ENCODE measurements around the gene GBGT1. TPM values are rescaled to one million over a fixed set of nuclear protein-coding genes. Genes with fewer than 3 reads are reported as not detected.

GBGT1 gene
- total RNA-seq, 2 experiments from 2014 or later: 3.6 to 4.1 TPM

DNA sequence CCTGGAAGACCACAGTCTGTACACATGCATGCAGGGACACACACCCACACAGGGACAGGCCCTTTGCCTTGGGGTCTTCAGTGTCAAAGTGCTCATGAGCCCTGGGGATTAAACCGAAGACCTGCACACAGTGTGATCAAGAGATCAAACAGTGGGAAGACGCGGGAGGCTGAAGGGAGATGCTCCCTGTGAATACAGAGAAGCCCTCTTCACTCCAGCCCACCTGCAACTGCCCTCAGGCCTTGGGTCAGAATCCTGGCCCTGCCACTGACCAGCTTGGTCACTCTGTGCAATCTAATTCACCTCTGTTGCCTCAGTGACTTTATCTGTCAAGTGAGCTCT lies 45.6 kb downstream of the GBGT1 start:
- peaks cover 6% of the 10 kb centered on the region for H3K36me3 Mint-ChIP-seq (ENCODE audit: low read depth)
- intact Hi-C loops (cut with micrococcal nuclease): no loop called here
- H3K4me3 Mint-ChIP-seq: no peak overlapping the region
- DNase-seq (no peak), ATAC-seq (no peak)
- ChIA-PET CTCF (interaction anchor here (1.4 to 22.4 kb wide), 3 partner anchors 16 to 93 kb away, joined by 3 to 376 read pairs (median 5); no protein-coding TSS in a partner anchor), POLR2A (interaction anchor here (1.0 to 2.8 kb wide), 5 partner anchors 10 to 28 kb away, joined by 3 to 9 read pairs (median 5); no protein-coding TSS in a partner anchor)
- TF ChIP-seq, protein P1, sequence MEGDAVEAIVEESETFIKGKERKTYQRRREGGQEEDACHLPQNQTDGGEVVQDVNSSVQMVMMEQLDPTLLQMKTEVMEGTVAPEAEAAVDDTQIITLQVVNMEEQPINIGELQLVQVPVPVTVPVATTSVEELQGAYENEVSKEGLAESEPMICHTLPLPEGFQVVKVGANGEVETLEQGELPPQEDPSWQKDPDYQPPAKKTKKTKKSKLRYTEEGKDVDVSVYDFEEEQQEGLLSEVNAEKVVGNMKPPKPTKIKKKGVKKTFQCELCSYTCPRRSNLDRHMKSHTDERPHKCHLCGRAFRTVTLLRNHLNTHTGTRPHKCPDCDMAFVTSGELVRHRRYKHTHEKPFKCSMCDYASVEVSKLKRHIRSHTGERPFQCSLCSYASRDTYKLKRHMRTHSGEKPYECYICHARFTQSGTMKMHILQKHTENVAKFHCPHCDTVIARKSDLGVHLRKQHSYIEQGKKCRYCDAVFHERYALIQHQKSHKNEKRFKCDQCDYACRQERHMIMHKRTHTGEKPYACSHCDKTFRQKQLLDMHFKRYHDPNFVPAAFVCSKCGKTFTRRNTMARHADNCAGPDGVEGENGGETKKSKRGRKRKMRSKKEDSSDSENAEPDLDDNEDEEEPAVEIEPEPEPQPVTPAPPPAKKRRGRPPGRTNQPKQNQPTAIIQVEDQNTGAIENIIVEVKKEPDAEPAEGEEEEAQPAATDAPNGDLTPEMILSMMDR (IDR thresholded peaks at IDR 0.05): no peak
- no peaks in the 10 kb centered on the region for H3K9me3 Mint-ChIP-seq
- no peak overlapping the region for H3K27ac Mint-ChIP-seq
- peaks cover 71% of the 10 kb centered on the region for H3K4me1 Mint-ChIP-seq (ENCODE audit: low read depth)
- no peaks in the 10 kb centered on the region for H3K27me3 Mint-ChIP-seq

DNA sequence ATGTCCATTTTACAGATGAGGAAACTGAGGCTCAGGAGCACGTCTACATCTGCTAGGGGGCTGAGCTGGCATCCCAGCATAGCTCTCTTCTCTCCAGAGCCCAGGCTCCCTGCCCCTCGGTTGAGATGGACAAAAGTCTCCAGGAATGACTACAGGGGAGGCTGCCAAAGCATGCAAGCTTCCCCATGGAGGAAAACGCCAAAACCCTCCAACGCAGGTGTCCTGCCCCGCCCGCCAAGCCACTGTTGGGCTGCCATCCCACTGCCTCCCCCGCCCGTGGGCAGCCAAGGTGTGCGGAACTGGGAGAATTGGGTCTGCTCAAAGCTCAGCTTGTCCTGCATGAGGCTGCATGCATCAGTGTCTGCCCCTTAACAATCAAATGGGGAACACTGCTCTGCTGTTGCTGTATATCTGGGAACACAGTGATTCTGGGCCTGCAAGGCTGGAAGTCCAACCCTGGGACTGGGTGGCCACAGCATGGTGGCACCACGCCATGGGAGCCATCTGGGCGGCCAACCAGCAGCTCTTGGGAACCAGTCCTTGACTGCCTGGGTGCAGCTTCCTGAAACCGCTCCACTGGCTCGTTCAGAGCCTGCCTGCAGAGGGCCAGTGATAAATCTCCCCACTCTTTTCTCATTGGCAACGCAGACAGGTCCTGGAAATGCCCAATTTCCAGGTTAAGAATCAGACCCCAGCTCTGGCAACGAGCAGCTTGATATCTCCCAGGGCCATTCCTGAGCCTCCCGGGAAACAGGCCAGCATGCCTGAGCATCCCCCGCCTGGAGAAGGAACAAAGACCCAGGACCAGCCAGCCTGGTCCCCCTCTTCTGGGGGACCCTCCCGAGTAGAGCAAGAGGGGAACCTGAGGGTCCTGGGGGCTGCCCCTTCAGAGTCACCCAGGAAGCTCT lies 46.2 kb downstream of the GBGT1 start:
- Mint-ChIP-seq H3K27me3 (no peaks in the 10 kb centered on the region), H3K27ac (no peak overlapping the region), H3K4me1 (ENCODE audit: low read depth) (peaks cover 72% of the 10 kb centered on the region), H3K4me3 (no peak overlapping the region), H3K36me3 (ENCODE audit: low read depth) (peaks cover 8% of the 10 kb centered on the region), H3K9me3 (no peaks in the 10 kb centered on the region)
- ATAC-seq (no peak), DNase-seq (no peak)
- intact Hi-C loops (cut with micrococcal nuclease): no loop called here
- ChIA-PET POLR2A (interaction anchor here (1.0 to 2.2 kb wide), 6 partner anchors 8 to 29 kb away, joined by 3 to 6 read pairs (median 4); no protein-coding TSS in a partner anchor), CTCF (interaction anchor here (1.0 to 22.4 kb wide), 5 partner anchors 15 to 95 kb away, joined by 3 to 376 read pairs (median 3); no protein-coding TSS in a partner anchor)
- TF ChIP-seq, protein P1 (IDR thresholded peaks at IDR 0.05): no peak

DNA sequence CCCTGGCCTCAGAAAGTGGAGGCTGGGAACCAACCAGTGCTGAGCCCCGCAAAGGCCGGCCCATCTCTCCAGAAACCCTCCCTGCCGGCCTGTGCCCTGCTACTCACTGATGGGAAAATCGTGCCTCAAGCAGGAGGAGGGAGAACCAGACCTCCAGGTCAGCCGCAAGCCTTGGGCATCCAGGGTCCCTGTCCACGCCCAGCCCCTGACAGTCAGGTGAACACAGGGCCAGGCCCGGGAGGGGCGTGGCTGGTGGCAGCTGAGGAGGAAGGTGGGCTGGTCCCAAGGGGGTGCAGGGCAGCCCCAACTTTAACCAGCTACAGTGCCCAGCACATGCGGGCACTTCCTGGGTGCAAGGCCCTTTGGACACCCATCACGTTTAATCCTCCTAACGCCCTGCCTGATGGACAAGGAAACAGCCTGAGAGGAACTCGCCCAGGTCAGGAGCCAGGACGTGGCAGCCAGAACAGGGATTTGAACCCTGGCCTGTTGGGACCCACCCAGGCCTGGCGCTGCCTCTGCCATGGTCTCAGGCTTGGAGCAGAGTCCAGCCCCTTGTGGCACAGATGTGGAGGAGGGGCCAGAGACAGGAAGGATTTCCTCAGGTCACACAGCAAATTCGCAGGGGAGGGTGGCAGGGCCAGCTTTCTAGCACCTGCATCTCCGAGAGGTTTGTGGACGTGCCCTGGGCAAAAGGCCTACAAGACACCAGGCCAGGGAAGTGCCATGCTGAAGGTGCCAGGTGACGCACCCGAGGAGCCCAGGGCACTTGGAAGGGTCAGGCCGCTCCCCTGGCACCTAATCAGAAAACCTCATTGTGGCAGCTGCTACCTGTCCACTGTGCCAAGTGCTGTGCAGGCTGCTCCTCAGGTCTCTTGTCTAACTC lies 47.1 kb downstream of the GBGT1 start:
- H3K9me3 Mint-ChIP-seq: no peaks in the 10 kb centered on the region
- POLR2A ChIA-PET: interaction anchor here (0.7 to 2.5 kb wide), 6 partner anchors 8 to 29 kb away, joined by 3 to 11 read pairs (median 4); no protein-coding TSS in a partner anchor

DNA sequence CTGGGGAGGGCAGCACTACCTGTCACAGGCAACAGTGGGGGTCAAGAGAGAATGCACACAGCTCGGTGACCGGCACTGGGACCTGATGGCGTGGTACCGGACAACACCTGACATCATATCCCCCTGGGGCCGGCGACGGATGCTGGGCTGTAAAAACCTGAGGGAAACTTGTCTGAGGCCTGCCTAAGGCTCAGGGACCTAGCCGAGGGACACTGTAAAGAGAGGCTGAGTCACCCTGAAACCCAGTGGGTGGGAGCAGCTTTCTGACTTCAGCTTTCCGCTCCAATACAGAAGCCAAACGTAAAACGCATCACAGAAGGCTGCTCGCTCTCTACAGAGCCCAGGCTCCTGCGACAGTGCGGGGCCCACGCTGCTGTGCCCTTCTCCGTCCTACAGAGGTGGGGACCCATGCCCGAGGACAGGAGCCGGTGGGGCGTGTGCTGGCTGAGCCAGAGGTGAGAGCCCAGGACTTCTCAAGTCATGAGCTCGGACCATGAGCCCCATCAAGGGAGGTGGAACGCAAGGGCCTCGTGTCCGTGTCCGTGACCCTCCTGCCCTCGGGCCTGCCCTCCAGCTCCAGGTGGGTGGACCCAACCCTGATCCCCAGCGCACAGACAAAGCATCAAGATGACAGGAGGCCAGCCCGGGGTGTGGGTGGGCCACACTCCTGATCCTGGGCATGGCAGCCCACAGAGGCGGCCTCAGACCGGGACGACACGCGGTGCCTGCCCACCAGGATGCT lies 47.9 kb downstream of the GBGT1 start:
- Mint-ChIP-seq H3K36me3 (ENCODE audit: low read depth) (peaks cover 10% of the 10 kb centered on the region), H3K27me3 (no peaks in the 10 kb centered on the region), H3K9me3 (no peaks in the 10 kb centered on the region), H3K4me1 (ENCODE audit: low read depth) (peaks cover 64% of the 10 kb centered on the region), H3K27ac (peak overlapping the region; percentile 85), H3K4me3 (peak overlapping the region; percentile 55)
- TF ChIP-seq, protein P1 (IDR thresholded peaks at IDR 0.05): no peak
- DNase-seq (peak; percentile 91), ATAC-seq (peak; percentile 90)
- intact Hi-C loops (cut with micrococcal nuclease): no loop called here
- CTCF ChIA-PET: interaction anchor here (0.8 to 22.4 kb wide), 5 partner anchors 9 to 94 kb away, joined by 3 to 376 read pairs (median 3); no protein-coding TSS in a partner anchor
- POLR2A ChIA-PET: interaction anchor here (0.6 to 2.5 kb wide), 8 partner anchors 9 to 104 kb away, joined by 3 to 11 read pairs (median 4); no protein-coding TSS in a partner anchor

More for the DNA sequence above, 47.1 kb downstream of the GBGT1 start:
- TF ChIP-seq, protein P1 (IDR thresholded peaks at IDR 0.05): no peak
- CTCF ChIA-PET: interaction anchor here (0.6 to 22.4 kb wide), 7 partner anchors 10 to 1079 kb away, joined by 3 to 376 read pairs (median 3); no protein-coding TSS in a partner anchor
- intact Hi-C loops (cut with micrococcal nuclease): no loop called here
- H3K4me3 Mint-ChIP-seq: no peak overlapping the region
- ATAC-seq (no peak), DNase-seq (no peak)
- no peaks in the 10 kb centered on the region for H3K27me3 Mint-ChIP-seq
- H3K27ac Mint-ChIP-seq: peak overlapping the region; percentile 85
- H3K4me1 Mint-ChIP-seq (ENCODE audit: low read depth): peaks cover 67% of the 10 kb centered on the region
- H3K36me3 Mint-ChIP-seq (ENCODE audit: low read depth): peaks cover 9% of the 10 kb centered on the region

Measured in activated CD8-positive, alpha-beta T cell treated with anti-CD3 and anti-CD28 coated beads for 36 hours (primary cell).